Activated naive CD4-positive, alpha-beta T cell treated with anti-CD3 and anti-CD28 coated beads, Interleukin-2, amount 10 ng/mL, durations not matched to agents 7 days and 5 days (primary cell): ENCODE measurements around the gene KLRC1.
"Not testable (repeated sequence)": the region's sequence is repeated elsewhere in the genome, so short reads cannot be mapped to it uniquely, and the experiment has no call there.

Experiments
- CTCF ChIA-PET: fragments of 350-600 bp; sonication (Branson Sonifier 250); formaldehyde crosslinking; loops from one replicate; lab custom pipeline; 2021; ENCODE audit warnings: antibody characterized with exemption; lab: Charles Lee
- DNase-seq: peaks from one replicate; pipeline ENCODE4 v3.0.0-alpha.2; 2020
- H3K27ac Mint-ChIP-seq: one replicate; pipeline ENCODE4 v1.8.0; 2021; ENCODE audit warnings: mild to moderate bottlenecking, moderate library complexity, mixed read lengths
- H3K27me3 Mint-ChIP-seq: one replicate; pipeline ENCODE4 v1.8.0; 2021; ENCODE audit warnings: mild to moderate bottlenecking, mixed read lengths
- H3K36me3 Mint-ChIP-seq: one replicate; pipeline ENCODE4 v1.8.0; 2021; ENCODE audit warnings: mixed read lengths
- H3K4me1 Mint-ChIP-seq: one replicate; pipeline ENCODE4 v1.8.0; 2021; ENCODE audit warnings: mixed read lengths
- H3K4me3 Mint-ChIP-seq: one replicate; pipeline ENCODE4 v1.8.0; 2021; ENCODE audit warnings: mild to moderate bottlenecking, moderate library complexity, mixed read lengths
- H3K9me3 Mint-ChIP-seq: one replicate; pipeline ENCODE4 v1.8.0; 2021; ENCODE audit warnings: mixed read lengths

KLRC1 gene

GRCh38 chr12:10446052-10446451, 7.1 kb downstream of the KLRC1 start:
- H3K27ac Mint-ChIP-seq, CTCF ChIA-PET: not testable (repeated sequence)

GRCh38 chr12:10441144-10441543, 12.0 kb downstream of the KLRC1 start:
- H3K4me1 Mint-ChIP-seq, DNase-seq, H3K4me3 Mint-ChIP-seq, H3K27ac Mint-ChIP-seq, H3K27me3 Mint-ChIP-seq, H3K36me3 Mint-ChIP-seq, H3K9me3 Mint-ChIP-seq, CTCF ChIA-PET: not testable (repeated sequence)

More at GRCh38 chr12:10446052-10446451, 7.1 kb downstream of the KLRC1 start:
- not testable (repeated sequence) for H3K4me1 Mint-ChIP-seq, H3K27me3 Mint-ChIP-seq, H3K9me3 Mint-ChIP-seq, H3K36me3 Mint-ChIP-seq, DNase-seq, H3K4me3 Mint-ChIP-seq

DNA sequence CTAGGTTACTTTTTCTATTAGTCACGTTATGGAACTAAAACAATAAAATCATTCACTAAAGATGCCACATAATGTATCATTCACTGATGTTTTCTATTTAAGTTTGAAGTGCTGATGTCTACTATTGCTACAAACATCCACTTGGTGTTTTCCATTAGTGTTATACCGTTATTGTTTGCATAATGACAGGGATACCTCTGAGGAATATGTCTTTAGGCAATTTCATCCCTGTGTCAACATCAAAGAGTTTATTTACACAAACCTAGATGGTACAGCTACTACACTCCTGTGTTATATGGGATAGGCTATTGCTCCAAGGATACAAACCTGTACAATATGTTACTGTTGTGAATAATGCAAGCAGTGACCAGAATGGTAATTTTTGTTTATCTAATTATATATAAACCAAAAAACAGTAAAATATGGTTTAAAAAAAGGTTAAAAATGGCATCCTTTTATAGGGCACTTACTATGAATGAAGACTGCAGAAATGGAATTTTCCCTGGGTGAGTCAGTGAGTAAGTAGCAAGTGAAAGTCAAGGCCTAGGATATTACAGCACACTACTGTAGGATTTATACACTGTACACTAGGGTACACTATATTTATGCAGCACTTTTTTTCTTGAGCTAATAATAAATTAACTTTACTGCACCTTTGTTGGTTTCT, 13.4 kb downstream of the KLRC1 start:
- H3K4me3 Mint-ChIP-seq, H3K4me1 Mint-ChIP-seq, H3K27ac Mint-ChIP-seq, H3K36me3 Mint-ChIP-seq, DNase-seq, H3K9me3 Mint-ChIP-seq, CTCF ChIA-PET, H3K27me3 Mint-ChIP-seq: not testable (repeated sequence)

GRCh38 chr12:10437601-10438000, 15.6 kb downstream of the KLRC1 start:
- H3K27ac Mint-ChIP-seq, CTCF ChIA-PET, H3K36me3 Mint-ChIP-seq, H3K4me1 Mint-ChIP-seq, H3K9me3 Mint-ChIP-seq, H3K4me3 Mint-ChIP-seq, DNase-seq, H3K27me3 Mint-ChIP-seq: not testable (repeated sequence)

DNA sequence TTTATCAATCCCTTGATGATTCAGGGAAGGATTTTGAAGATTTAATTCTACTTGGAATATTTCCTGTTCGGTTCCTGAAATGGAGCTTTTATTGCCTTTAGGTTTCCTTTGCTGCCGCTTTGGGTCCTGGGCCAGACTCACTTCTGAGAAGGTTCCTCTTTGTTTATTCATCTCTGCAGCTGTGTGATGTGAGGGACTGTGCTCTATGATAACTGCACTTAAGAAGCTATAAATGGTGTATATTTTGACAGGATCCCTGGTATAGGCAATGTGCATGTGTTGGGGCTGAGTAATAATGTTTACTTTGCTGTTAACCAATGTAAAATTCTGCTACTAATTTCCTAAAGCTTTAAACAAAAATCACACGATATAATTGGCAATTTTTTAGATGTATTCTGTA, 17.4 kb downstream of the KLRC1 start, which contains the start of gene KLRC2:
Gene KLRC2 (minus strand): TSS at position 195 of the 400 bp plus-strand sequence. CDS start 24 bp downstream, at position 171.
- H3K27ac Mint-ChIP-seq, H3K36me3 Mint-ChIP-seq, H3K4me3 Mint-ChIP-seq, H3K27me3 Mint-ChIP-seq, DNase-seq, H3K9me3 Mint-ChIP-seq, CTCF ChIA-PET, H3K4me1 Mint-ChIP-seq: not testable (repeated sequence)

DNA sequence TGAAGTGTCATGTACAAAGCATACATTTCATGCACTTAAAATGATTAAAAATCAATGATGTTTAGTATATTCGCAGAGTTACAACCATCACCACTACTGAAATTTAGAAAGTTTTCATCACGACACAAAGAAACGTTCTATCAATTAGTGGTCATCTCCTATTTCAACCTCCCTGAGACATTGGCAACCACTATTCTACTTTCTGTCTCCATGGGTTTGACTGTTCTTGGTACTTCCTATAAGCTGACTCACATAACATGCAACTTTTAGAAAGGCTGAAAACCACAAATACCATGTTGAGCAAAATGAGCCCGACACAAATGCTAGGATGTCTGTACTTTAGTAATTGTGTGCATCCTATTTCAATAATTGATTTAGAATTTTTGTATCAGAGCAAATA, 22.6 kb downstream of the KLRC1 start:
- DNase-seq, H3K27me3 Mint-ChIP-seq, H3K27ac Mint-ChIP-seq, H3K9me3 Mint-ChIP-seq, H3K4me3 Mint-ChIP-seq, CTCF ChIA-PET, H3K4me1 Mint-ChIP-seq, H3K36me3 Mint-ChIP-seq: not testable (repeated sequence)

DNA sequence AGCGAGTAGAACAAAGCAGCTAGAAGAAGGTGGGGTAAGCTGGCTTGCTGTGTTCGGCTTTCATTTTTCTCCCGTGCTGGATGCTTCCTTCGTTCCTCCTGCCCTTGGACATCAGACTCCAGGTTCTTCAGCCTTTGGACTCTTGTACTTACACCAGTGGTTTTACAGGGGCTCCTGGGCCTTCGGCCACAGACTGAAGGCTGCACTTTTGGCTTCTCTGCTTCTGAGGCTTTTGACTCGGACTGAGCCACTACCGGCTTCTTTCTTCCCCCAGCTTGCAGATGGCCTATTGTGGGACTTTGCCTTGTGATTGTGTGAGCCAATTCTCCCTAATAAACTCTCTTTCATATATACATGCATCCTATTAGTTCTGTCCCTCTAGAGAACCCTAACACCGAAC, 27.2 kb downstream of the KLRC1 start:
- H3K4me3 Mint-ChIP-seq, H3K27ac Mint-ChIP-seq, DNase-seq, H3K27me3 Mint-ChIP-seq, CTCF ChIA-PET, H3K9me3 Mint-ChIP-seq, H3K4me1 Mint-ChIP-seq, H3K36me3 Mint-ChIP-seq: not testable (repeated sequence)

- H3K4me3 Mint-ChIP-seq, H3K27ac Mint-ChIP-seq, H3K36me3 Mint-ChIP-seq, H3K27me3 Mint-ChIP-seq, CTCF ChIA-PET, DNase-seq, H3K9me3 Mint-ChIP-seq, H3K4me1 Mint-ChIP-seq: not testable (repeated sequence)
Measured at GRCh38 chr12:10424260-10424899, 28.8 kb downstream of the KLRC1 start.

GRCh38 chr12:10422159-10422558, 31.0 kb downstream of the KLRC1 start:
- CTCF ChIA-PET, DNase-seq, H3K27ac Mint-ChIP-seq, H3K36me3 Mint-ChIP-seq, H3K9me3 Mint-ChIP-seq, H3K4me3 Mint-ChIP-seq, H3K4me1 Mint-ChIP-seq, H3K27me3 Mint-ChIP-seq: not testable (repeated sequence)

DNA sequence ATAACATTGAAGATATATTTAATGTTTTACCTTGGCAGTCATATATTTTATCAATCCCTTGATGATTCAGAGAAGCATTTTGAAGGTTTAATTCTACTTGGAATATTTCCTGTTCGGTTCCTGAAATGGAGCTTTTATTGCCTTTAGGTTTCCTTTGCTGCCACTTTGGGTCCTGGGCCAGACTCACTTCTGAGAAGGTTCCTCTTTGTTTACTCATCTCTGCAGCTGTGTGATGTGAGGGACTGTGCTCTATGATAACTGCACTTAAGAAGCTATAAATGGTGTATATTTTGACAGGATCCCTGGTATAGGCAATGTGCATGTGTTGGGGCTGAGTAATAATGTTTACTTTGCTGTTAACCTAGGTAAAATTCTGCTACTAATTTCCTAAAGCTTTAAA, 32.8 kb downstream of the KLRC1 start, which contains the start of gene KLRC3:
Gene KLRC3 (minus strand): TSS at position 262 of the 400 bp plus-strand sequence. CDS start 45 bp downstream, at position 217.
- H3K4me3 Mint-ChIP-seq, H3K36me3 Mint-ChIP-seq, DNase-seq, H3K27me3 Mint-ChIP-seq, H3K9me3 Mint-ChIP-seq, CTCF ChIA-PET, H3K4me1 Mint-ChIP-seq, H3K27ac Mint-ChIP-seq: not testable (repeated sequence)

DNA sequence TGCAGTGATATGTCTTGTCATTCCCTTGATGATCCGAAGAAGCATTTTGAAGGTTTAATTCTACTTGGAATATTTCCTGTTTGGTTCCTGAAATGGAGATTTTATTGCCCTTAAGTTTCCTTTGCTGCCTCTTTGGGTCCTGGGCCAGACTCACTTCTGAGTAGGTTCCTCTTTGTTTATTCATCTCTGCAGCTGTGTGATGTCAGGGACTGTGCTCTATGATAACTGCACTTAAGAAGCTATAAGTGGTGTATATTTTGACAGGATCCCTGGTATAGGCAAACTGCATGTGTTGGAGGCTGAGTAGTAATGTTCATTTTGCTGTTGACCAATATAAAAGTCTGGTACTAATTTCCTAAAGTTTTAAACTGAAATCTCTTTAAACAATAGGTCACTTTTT, 43.8 kb downstream of the KLRC1 start, which contains the start of gene KLRC4:
Gene KLRC4 (minus strand): TSS at position 366 of the 400 bp plus-strand sequence. CDS start 182 bp downstream, at position 184.
- CTCF ChIA-PET = no interaction called here
- Mint-ChIP-seq H3K27ac (no peak within 1 kb of the TSS), H3K36me3 (no peaks in the 10 kb centered on the region), H3K9me3 (no peaks in the 10 kb centered on the region), H3K27me3 (peaks cover 14% of the 10 kb centered on the region), H3K4me3 (no peak within 1 kb of the TSS), H3K4me1 (no peaks in the 10 kb centered on the region)
- DNase-seq = no peak

- Mint-ChIP-seq H3K36me3 (no peaks in the 10 kb centered on the region), H3K4me3 (no peak overlapping the region), H3K4me1 (no peaks in the 10 kb centered on the region), H3K9me3 (no peaks in the 10 kb centered on the region), H3K27me3 (peaks cover 14% of the 10 kb centered on the region), H3K27ac (no peak overlapping the region)
- CTCF ChIA-PET = no interaction called here
- no peak for DNase-seq
Measured at GRCh38 chr12:10408842-10409241, 44.3 kb downstream of the KLRC1 start.

GRCh38 chr12:10406725-10407124, 46.5 kb downstream of the KLRC1 start:
- H3K27me3 Mint-ChIP-seq = peaks cover 14% of the 10 kb centered on the region
- H3K4me1 Mint-ChIP-seq = no peaks in the 10 kb centered on the region
- DNase-seq = no peak
- no peaks in the 10 kb centered on the region for H3K9me3 Mint-ChIP-seq
- no peaks in the 10 kb centered on the region for H3K36me3 Mint-ChIP-seq
- H3K27ac Mint-ChIP-seq = no peak overlapping the region
- H3K4me3 Mint-ChIP-seq = no peak overlapping the region
- CTCF ChIA-PET = no interaction called here

DNA sequence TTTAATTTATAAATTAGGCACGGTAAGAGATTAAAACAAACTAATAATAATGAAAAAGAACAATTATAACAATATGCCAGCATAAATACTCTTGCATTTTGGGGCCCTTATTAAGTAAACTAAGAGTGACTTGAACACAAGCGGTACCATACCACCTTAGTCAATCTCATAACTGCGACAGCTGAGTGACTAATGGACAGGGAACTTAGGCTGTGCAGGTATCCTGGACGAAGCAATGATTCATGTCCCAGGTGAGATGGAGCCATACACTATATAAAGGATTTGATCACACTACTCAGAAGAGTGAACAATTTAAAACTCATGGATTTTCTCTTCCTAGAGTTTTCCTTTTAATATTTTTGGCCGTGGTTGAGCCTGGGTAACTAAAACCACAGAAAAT, 47.9 kb downstream of the KLRC1 start:
- CTCF ChIA-PET = no interaction called here
- Mint-ChIP-seq H3K27ac (no peak overlapping the region), H3K4me3 (no peak overlapping the region), H3K4me1 (no peaks in the 10 kb centered on the region), H3K27me3 (peaks cover 14% of the 10 kb centered on the region), H3K9me3 (no peaks in the 10 kb centered on the region), H3K36me3 (no peaks in the 10 kb centered on the region)
- DNase-seq = no peak

DNA sequence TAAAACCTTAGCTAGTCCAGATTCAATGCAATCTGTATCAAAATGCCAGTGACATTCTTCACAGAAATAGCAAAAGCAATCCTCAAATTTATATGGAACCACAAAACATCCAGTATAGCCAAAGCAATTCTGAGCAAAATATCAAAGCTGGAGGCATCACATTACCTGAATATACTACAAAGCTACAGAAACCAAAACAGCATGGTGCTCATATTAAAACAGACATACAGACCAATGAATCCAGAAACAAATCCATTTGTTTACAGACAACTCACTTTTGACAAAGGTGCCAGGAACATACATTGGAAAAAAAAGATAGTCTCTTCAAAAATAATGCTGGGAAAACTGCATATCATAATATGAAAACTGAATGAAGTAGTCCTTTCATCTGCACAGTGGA, 48.4 kb downstream of the KLRC1 start:
- Mint-ChIP-seq H3K27me3 (peaks cover 14% of the 10 kb centered on the region), H3K4me3 (no peak overlapping the region), H3K9me3 (no peaks in the 10 kb centered on the region), H3K36me3 (no peaks in the 10 kb centered on the region), H3K4me1 (no peaks in the 10 kb centered on the region), H3K27ac (no peak overlapping the region)
- CTCF ChIA-PET = no interaction called here
- DNase-seq = no peak
